HL-60/S4 treated with retinoic acid at 250 ng/mL for 4 days and 3 days (cell line): ENCODE data around the gene DBF4.
"Not testable (repeated sequence)": the region's sequence is repeated elsewhere in the genome, so short reads cannot be mapped to it uniquely, and the experiment has no call there.

Experiments used
- in situ Hi-C: fragments of 300-500 bp; cut with MboI; formaldehyde crosslinking; loops from 2 replicates; pipeline ENCODE4 v1.7.0; 2022; ENCODE audit warnings: low sequenced_read_pairs

The DBF4 gene

GRCh38 chr7:87878208-87878735, 2.0 kb downstream of the DBF4 start:
- in situ Hi-C loops: no loop called here

GRCh38 chr7:87882151-87882937, 6.1 kb downstream of the DBF4 start:
- in situ Hi-C loops: loop anchor here (10.0 kb wide), 1 partner anchor 78 kb away; no protein-coding TSS in a partner anchor

- in situ Hi-C loops: loop anchor here (10.0 kb wide), 1 partner anchor 80 kb away; no protein-coding TSS in a partner anchor
Observed at GRCh38 chr7:87885018-87885417, 8.7 kb downstream of the DBF4 start.

GRCh38 chr7:87886875-87887274, 10.6 kb downstream of the DBF4 start:
- in situ Hi-C loops: loop anchor here (10.0 kb wide), 1 partner anchor 82 kb away; no protein-coding TSS in a partner anchor

- in situ Hi-C loops: no loop called here
Observed at GRCh38 chr7:87895363-87895762, 19.1 kb downstream of the DBF4 start.

GRCh38 chr7:87899255-87899654, 23.0 kb downstream of the DBF4 start:
- in situ Hi-C loops: no loop called here

- in situ Hi-C loops: not testable (repeated sequence)
Observed at GRCh38 chr7:87907136-87907906, 31.0 kb downstream of the DBF4 start.

- in situ Hi-C loops: not testable (repeated sequence)
Observed at GRCh38 chr7:87908814-87909213, 32.5 kb downstream of the DBF4 start.

GRCh38 chr7:87912121-87912520, 35.8 kb downstream of the DBF4 start:
- in situ Hi-C loops: no loop called here

- in situ Hi-C loops: no loop called here
Observed at GRCh38 chr7:87918740-87919139, 42.4 kb downstream of the DBF4 start.

GRCh38 chr7:87919875-87920274, 43.6 kb downstream of the DBF4 start:
- in situ Hi-C loops: no loop called here

- in situ Hi-C loops: no loop called here
Observed at GRCh38 chr7:87920578-87920977, 44.3 kb downstream of the DBF4 start.

GRCh38 chr7:87922759-87923395, 46.6 kb downstream of the DBF4 start:
- in situ Hi-C loops: not testable (repeated sequence)

- in situ Hi-C loops: no loop called here
Observed at GRCh38 chr7:87926581-87927461, 50.5 kb downstream of the DBF4 start.

GRCh38 chr7:87933605-87933952, 57.3 kb downstream of the DBF4 start:
- in situ Hi-C loops: no loop called here

- in situ Hi-C loops: no loop called here
Observed at GRCh38 chr7:87933953-87934698, 57.8 kb downstream of the DBF4 start, which contains the start of gene ADAM22. Gene ADAM22, plus strand, starts transcription at chr7:87934251. Its CDS starts 215 bp downstream, at chr7:87934466.

GRCh38 chr7:87934699-87935383, 58.5 kb downstream of the DBF4 start:
- in situ Hi-C loops: no loop called here

GRCh38 chr7:87935384-87935706, 59.1 kb downstream of the DBF4 start:
- in situ Hi-C loops: no loop called here

- in situ Hi-C loops: no loop called here
Observed at GRCh38 chr7:87941138-87941537, 64.8 kb downstream of the DBF4 start.
